K562 (cell line): ENCODE results near the gene ATG7. TPM values are rescaled to one million over a fixed set of nuclear protein-coding genes. Genes with fewer than 3 reads are reported as not detected.

ENCODE experiments used
- ATAC-seq: fragments of 200-7000 bp; cut with Tn5 transposase; 3 replicates; pipeline ENCODE4 v1.9.1; 2020; ENCODE audit warnings: moderate library complexity
- BruUV-seq: library from RNA; stranded (reverse); fragments of 400-500 nt; replicated peaks from 2 replicates; lab custom pipeline; 2021; lab: Mats Ljungman, UMichigan
- CTCF ChIA-PET: fragments of 300-600 bp; formaldehyde crosslinking; extraction: SDS; loops from one replicate; lab custom pipeline; 2021; ENCODE audit warnings: low intra/inter-chr PET ratio; lab: Yijun Ruan, JAX
- POLR2A ChIA-PET: fragments of 300-600, 350-650 bp; sonication (Branson Sonifier 250); formaldehyde crosslinking; extraction: SDS; loops from one replicate; lab custom pipeline; 2021; ENCODE audit warnings: antibody characterized with exemption, inconsistent platforms; lab: Yijun Ruan, JAX
- DNase-seq, 4 experiments: peaks; one replicate each; pipeline versions ENCODE4 v3.0.0 to v3.0.0-alpha.2; 2011 to 2018; ENCODE audit warnings: low spot score in 3 of 4, mixed read lengths in 3 of 4; ENCODE audit errors: extremely low read depth in 1 of 4
- FAIRE-seq: peaks from 2 replicates; lab custom pipeline; 2011; peaks lifted over from hg19 to GRCh38; lab: Jason Lieb, UNC
- H2AFZ ChIP-seq: 2 replicates; pipeline ENCODE4 v1.6.0; 2011; ENCODE audit warnings: low read depth, low read length, control low read depth, inconsistent platforms
- H3K27ac ChIP-seq: fragments of 200-600 bp; 3 replicates; pipeline ENCODE4 v1.8.0; 2011; ENCODE audit warnings: low read depth, mild to moderate bottlenecking, control low read depth, inconsistent platforms, low read length, moderate library complexity, mixed read lengths; ENCODE audit errors: extremely low read depth
- H3K27me3 ChIP-seq, 2 experiments: fragments of 300-600 bp in 1 of 2; 2 replicates in 1 of 2; 3 replicates in 1 of 2; pipeline versions ENCODE4 v1.6.0 to v1.8.0; 2011; ENCODE audit warnings: inconsistent platforms in 2 of 2, low read length in 2 of 2, mild to moderate bottlenecking in 1 of 2, mixed read lengths in 1 of 2, moderate library complexity in 1 of 2; ENCODE audit not compliant: control insufficient read depth in 2 of 2, insufficient read depth in 2 of 2
- H3K36me3 ChIP-seq: fragments of 300-600 bp; 3 replicates; pipeline ENCODE4 v1.8.0; 2011; ENCODE audit warnings: mild to moderate bottlenecking, low read length, inconsistent platforms; ENCODE audit not compliant: control insufficient read depth, insufficient read depth
- H3K4me1 ChIP-seq, 2 experiments: fragments of 200-600 bp in 1 of 2; replicated peaks in 1 of 2; 2 replicates in 1 of 2; 3 replicates in 1 of 2; pipeline versions ENCODE4 v1.5.1 to v1.8.0; 2011; ENCODE audit warnings: inconsistent platforms in 2 of 2, low read length in 2 of 2, mild to moderate bottlenecking in 1 of 2, mixed read lengths in 1 of 2, moderate library complexity in 1 of 2; ENCODE audit not compliant: control insufficient read depth in 2 of 2, insufficient read depth in 2 of 2
- H3K4me2 ChIP-seq: 2 replicates; pipeline ENCODE4 v1.6.1; 2011; ENCODE audit warnings: low read length, control low read depth, inconsistent platforms, mixed read lengths; ENCODE audit not compliant: insufficient read depth
- H3K4me3 ChIP-seq: fragments of 200-600 bp; sonication (generic), shearing (Covaris generic); 2 replicates; pipeline ENCODE4 v1.5.1; 2016; ENCODE audit warnings: control low read depth, inconsistent platforms
- H3K79me2 ChIP-seq: fragments of 200-600 bp; 3 replicates; pipeline ENCODE4 v1.8.0; 2011; ENCODE audit warnings: low read length, inconsistent platforms; ENCODE audit not compliant: control insufficient read depth, insufficient read depth
- H3K9ac ChIP-seq, 2 experiments: 2 replicates each; pipeline versions ENCODE4 v1.6.0 to v1.6.1; 2011; ENCODE audit warnings: low read depth in 2 of 2, low read length in 2 of 2, control low read depth in 1 of 2, inconsistent platforms in 1 of 2, mild to moderate bottlenecking in 1 of 2, mixed read lengths in 1 of 2; ENCODE audit not compliant: insufficient read depth in 1 of 2
- H3K9me1 ChIP-seq: one replicate; pipeline ENCODE4 v1.6.0; 2011; ENCODE audit warnings: inconsistent platforms, mild to moderate bottlenecking, low read length, moderate library complexity; ENCODE audit not compliant: control insufficient read depth, insufficient read depth
- H3K9me3 ChIP-seq: replicated peaks from 2 replicates; pipeline ENCODE4 v1.5.1; 2011; ENCODE audit warnings: low read depth, low read length, inconsistent platforms; ENCODE audit not compliant: control insufficient read depth, insufficient read depth
- H4K20me1 ChIP-seq: replicated peaks from 2 replicates; pipeline ENCODE4 v1.6.1; 2011; ENCODE audit warnings: low read length, inconsistent platforms, mixed read lengths; ENCODE audit not compliant: control insufficient read depth, insufficient read depth
- E2F6 ChIP-seq, 2 experiments: IDR thresholded peaks; 2 replicates each; pipeline ENCODE4 v1.6.1; 2011; ENCODE audit warnings: borderline replicate concordance in 1 of 2, control low read depth in 1 of 2, low read depth in 1 of 2, low read length in 1 of 2, mild to moderate bottlenecking in 1 of 2, mixed read lengths in 1 of 2, moderate library complexity in 1 of 2; ENCODE audit not compliant: insufficient read depth in 1 of 2, insufficient read length in 1 of 2, poor library complexity in 1 of 2, severe bottlenecking in 1 of 2; ENCODE audit errors: extremely low read depth in 1 of 2
- ELF2 ChIP-seq: fragments of 250-450 bp; sonication (Bioruptor Pico); IDR thresholded peaks from 2 replicates; pipeline ENCODE4 v1.5.0; 2021; ENCODE audit warnings: mild to moderate bottlenecking
- IRF1 ChIP-seq: sonication (generic); formaldehyde crosslinking; IDR thresholded peaks from 2 replicates; pipeline ENCODE4 v1.8.0; 2022; ENCODE audit warnings: missing genetic modification reagents, mild to moderate bottlenecking, borderline replicate concordance
- MTF1 ChIP-seq: fragments of 250-450 bp; sonication (Bioruptor Pico); IDR thresholded peaks from 2 replicates; pipeline ENCODE4 v1.9.0; 2021; ENCODE audit warnings: moderate library complexity, mild to moderate bottlenecking, inconsistent platforms, borderline replicate concordance
- NFIX ChIP-seq: fragments of 250-450 bp; sonication (Bioruptor Pico); IDR thresholded peaks from 2 replicates; pipeline ENCODE4 v1.4.0; 2020; ENCODE audit warnings: low read depth, mild to moderate bottlenecking, moderate library complexity
- RBM22 ChIP-seq: fragments of 200-400 bp; formaldehyde crosslinking; IDR thresholded peaks from 2 replicates; pipeline ENCODE4 v1.6.1; 2018; ENCODE audit warnings: low read length, low read depth; ENCODE audit not compliant: poor library complexity, severe bottlenecking
- SAFB2 ChIP-seq: fragments of 200-400 bp; formaldehyde crosslinking; IDR thresholded peaks from 2 replicates; pipeline ENCODE4 v1.6.1; 2018; ENCODE audit warnings: borderline replicate concordance, low read length, low read depth, moderate library complexity; ENCODE audit not compliant: severe bottlenecking
- SIN3A ChIP-seq, 2 experiments: fragments of 150-350 bp in 1 of 2; IDR thresholded peaks; 2 replicates each; pipeline ENCODE4 v1.6.1; 2011 to 2016; ENCODE audit warnings: borderline replicate concordance in 2 of 2, low read depth in 2 of 2, low read length in 2 of 2, mild to moderate bottlenecking in 2 of 2, moderate library complexity in 2 of 2; ENCODE audit not compliant: control insufficient read depth in 1 of 2
- ZFP91 ChIP-seq: sonication (generic); formaldehyde crosslinking; IDR thresholded peaks from 2 replicates; pipeline ENCODE4 v1.8.0; 2022; ENCODE audit warnings: mild to moderate bottlenecking, missing genetic modification reagents
- ZNF277 ChIP-seq: fragments of 250-450 bp; sonication (Bioruptor Pico); IDR thresholded peaks from 2 replicates; pipeline ENCODE4 v1.8.0; 2022; ENCODE audit warnings: inconsistent platforms, mild to moderate bottlenecking, moderate library complexity, borderline replicate concordance
- WGBS: fragments of 100-300 bp; shearing (Covaris generic); methylation state at CpG from one replicate; pipeline ENCODE4 v1.1.6; 2016; ENCODE audit warnings: low coverage, mixed read lengths; ENCODE audit not compliant: insufficient coverage; ENCODE audit errors: missing lambda C conversion rate; 5-methylcytosine and 5-hydroxymethylcytosine counted together
- in situ Hi-C: fragments of 300-500 bp; cut with MboI; formaldehyde crosslinking; loops from 4 replicates; pipeline ENCODE4 v1.15.0; 2018; ENCODE audit warnings: inconsistent platforms, mixed read lengths
- intact Hi-C: fragments of 100-400 bp; cut with micrococcal nuclease; formaldehyde crosslinking; loops from 2 replicates; pipeline ENCODE4 v1.14.2; 2022
- polyA plus RNA-seq, 8 experiments: library from polyadenylated mRNA; depleted of rRNA in 4 of 8; stranded (reverse) in 5 of 8; unstranded in 3 of 8; fragments of >200 nt; fragmentation: Nextera tagmentation in 2 of 8; fragmentation: Illumina TruSeq in 1 of 8; extraction: Ambion mirVana in 2 of 8; extraction: Trizol in 1 of 8; gene quantifications; 2 replicates each; pipeline versions ENCODE4 v1.2.1 to v1.2.3, GENCODE V29; 2011 to 2014; ENCODE audit warnings: inconsistent platforms in 1 of 8, missing spikeins in 1 of 8
- total RNA-seq, 7 experiments: library from RNA; depleted of rRNA in 6 of 7; stranded (reverse); fragments of >200 nt in 6 of 7; fragmentation: Illumina TruSeq in 2 of 7; extraction: Trizol in 2 of 7; gene quantifications; 2 replicates each; pipeline versions ENCODE4 v1.2.1 to v1.2.3, GENCODE V29; 2011 to 2021; ENCODE audit warnings: low replicate concordance in 1 of 7
- TF ChIP-seq, protein P1 (sequence below): fragments of 450-650 bp; formaldehyde crosslinking; IDR thresholded peaks from 2 replicates; pipeline ENCODE4 v1.4.0; 2020; ENCODE audit warnings: mild to moderate bottlenecking, moderate library complexity
- TF ChIP-seq, protein P2 (sequence below): fragments of 250-450 bp; sonication (Bioruptor Pico); IDR thresholded peaks from 2 replicates; pipeline ENCODE4 v1.8.0; 2022; ENCODE audit warnings: inconsistent platforms

Gene ATG7
- total and polyA plus RNA-seq, 9 of the 15 experiments (the other 6 are each of a cell fraction or from before 2014, with no cell fraction given), result 18.3 to 45.3 (median 33.6) TPM

- no peak for FAIRE-seq
- BruUV-seq, result no TSS peak
- POLR2A ChIA-PET, result no interaction called here
- TF ChIP-seq SAFB2, result no peak
- peak; percentile 74; the same call in 1 of the 2 replicates for TF ChIP-seq ZNF277 (CRISPR knock-in tag)
- no peak for TF ChIP-seq ZFP91 (CRISPR knock-in tag)
- TF ChIP-seq SIN3A (IDR thresholded peaks at IDR 0.05; ENCODE audit: borderline replicate concordance in 2 of 2, control insufficient read depth in 1 of 2, low read depth in 2 of 2, low read length in 2 of 2), result no peak
- TF ChIP-seq ELF2 (CRISPR knock-in tag), result no peak
- peak; percentile 52; the same call in 1 of the 2 replicates for TF ChIP-seq MTF1 (CRISPR knock-in tag)
- peak; percentile 47; the same call in 1 of the 2 replicates for TF ChIP-seq NFIX (CRISPR knock-in tag)
- TF ChIP-seq E2F6 (IDR thresholded peaks at IDR 0.05; ENCODE audit: borderline replicate concordance in 1 of 2, extremely low read depth in 1 of 2, insufficient read depth in 1 of 2, insufficient read length in 1 of 2, low read depth in 1 of 2, low read length in 1 of 2, poor library complexity in 1 of 2, severe bottlenecking in 1 of 2), result no peak
- no peak for TF ChIP-seq IRF1 (CRISPR knock-in tag)
- no peak for TF ChIP-seq RBM22
- TF ChIP-seq, protein P1, sequence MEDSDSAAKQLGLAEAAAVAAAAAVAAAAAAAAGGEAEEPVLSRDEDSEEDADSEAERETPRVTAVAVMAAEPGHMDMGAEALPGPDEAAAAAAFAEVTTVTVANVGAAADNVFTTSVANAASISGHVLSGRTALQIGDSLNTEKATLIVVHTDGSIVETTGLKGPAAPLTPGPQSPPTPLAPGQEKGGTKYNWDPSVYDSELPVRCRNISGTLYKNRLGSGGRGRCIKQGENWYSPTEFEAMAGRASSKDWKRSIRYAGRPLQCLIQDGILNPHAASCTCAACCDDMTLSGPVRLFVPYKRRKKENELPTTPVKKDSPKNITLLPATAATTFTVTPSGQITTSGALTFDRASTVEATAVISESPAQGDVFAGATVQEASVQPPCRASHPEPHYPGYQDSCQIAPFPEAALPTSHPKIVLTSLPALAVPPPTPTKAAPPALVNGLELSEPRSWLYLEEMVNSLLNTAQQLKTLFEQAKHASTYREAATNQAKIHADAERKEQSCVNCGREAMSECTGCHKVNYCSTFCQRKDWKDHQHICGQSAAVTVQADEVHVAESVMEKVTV (CRISPR knock-in tag), result no peak
- TF ChIP-seq, protein P2, sequence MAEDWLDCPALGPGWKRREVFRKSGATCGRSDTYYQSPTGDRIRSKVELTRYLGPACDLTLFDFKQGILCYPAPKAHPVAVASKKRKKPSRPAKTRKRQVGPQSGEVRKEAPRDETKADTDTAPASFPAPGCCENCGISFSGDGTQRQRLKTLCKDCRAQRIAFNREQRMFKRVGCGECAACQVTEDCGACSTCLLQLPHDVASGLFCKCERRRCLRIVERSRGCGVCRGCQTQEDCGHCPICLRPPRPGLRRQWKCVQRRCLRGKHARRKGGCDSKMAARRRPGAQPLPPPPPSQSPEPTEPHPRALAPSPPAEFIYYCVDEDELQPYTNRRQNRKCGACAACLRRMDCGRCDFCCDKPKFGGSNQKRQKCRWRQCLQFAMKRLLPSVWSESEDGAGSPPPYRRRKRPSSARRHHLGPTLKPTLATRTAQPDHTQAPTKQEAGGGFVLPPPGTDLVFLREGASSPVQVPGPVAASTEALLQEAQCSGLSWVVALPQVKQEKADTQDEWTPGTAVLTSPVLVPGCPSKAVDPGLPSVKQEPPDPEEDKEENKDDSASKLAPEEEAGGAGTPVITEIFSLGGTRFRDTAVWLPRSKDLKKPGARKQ (CRISPR knock-in tag), result no peak
Measured at GRCh38 chr3:11430207-11430606, 158.0 kb downstream of the ATG7 start.

More at GRCh38 chr3:11430207-11430606, 158.0 kb downstream of the ATG7 start:
- no peaks in the 10 kb centered on the region for H3K27me3 ChIP-seq
- no peaks in the 10 kb centered on the region for H3K4me1 ChIP-seq
- intact Hi-C loops (no loop called here), in situ Hi-C loops (no loop called here)
- no peak for ATAC-seq
- 72% methylated on average over 6 of the region's 6 CpGs for WGBS
- no peaks in the 10 kb centered on the region for H3K79me2 ChIP-seq
- CTCF ChIA-PET, result no interaction called here
- no peaks in the 10 kb centered on the region for H4K20me1 ChIP-seq
- H2AFZ ChIP-seq, result no peak overlapping the region
- H3K4me2 ChIP-seq, result no peak overlapping the region
- no peak for DNase-seq
- H3K4me3 ChIP-seq, result no peak overlapping the region
- H3K9me3 ChIP-seq, result no peaks in the 10 kb centered on the region
- no peak overlapping the region for H3K9ac ChIP-seq
- no peak overlapping the region for H3K27ac ChIP-seq
- peaks cover 3% of the 10 kb centered on the region; the same call in 1 of the 3 replicates for H3K36me3 ChIP-seq
- H3K9me1 ChIP-seq, result no peaks in the 10 kb centered on the region
